HCT116 (cell line): ENCODE measurements around the gene MPV17. TPM values are rescaled to one million over a fixed set of nuclear protein-coding genes. Genes with fewer than 3 reads are reported as not detected.

Experiments
- ATAC-seq: fragments of 200-7000 bp; cut with Tn5 transposase; 2 replicates; pipeline ENCODE4 v1.9.1; 2020; ENCODE audit warnings: mild to moderate bottlenecking, moderate library complexity
- BruUV-seq: library from RNA; stranded (reverse); fragments of 400-500 nt; replicated peaks from 2 replicates; lab custom pipeline; 2021; lab: Mats Ljungman, UMichigan
- CTCF ChIA-PET: fragments of 300-600 bp; sonication (Branson Sonifier 250); formaldehyde crosslinking; loops from one replicate; lab custom pipeline; 2021; ENCODE audit warnings: antibody characterized with exemption; lab: Charles Lee
- POLR2A ChIA-PET: fragments of 300-600, 350-600 bp; sonication (Branson Sonifier 250); formaldehyde crosslinking; loops from one replicate; lab custom pipeline; 2021; ENCODE audit warnings: antibody characterized with exemption; lab: Charles Lee
- RAD21 ChIA-PET, 2 experiments: fragments of 300-600 bp; sonication (Branson Sonifier 250); formaldehyde crosslinking; loops; one replicate each; lab custom pipeline; 2023; ENCODE audit warnings: low total read pairs in 2 of 2; ENCODE audit not compliant: uncharacterized antibody in 2 of 2, unreplicated experiment in 2 of 2, low non-redundant PET in 1 of 2; lab: Charles Lee
- DNase-seq: peaks from one replicate; pipeline ENCODE4 v3.0.0-alpha.2; 2010; ENCODE audit warnings: low read depth, low spot score
- H2AFZ ChIP-seq: fragments of 200-600 bp; shearing (Covaris generic), sonication (generic); 2 replicates; pipeline ENCODE4 v1.6.1; 2017; ENCODE audit warnings: low read depth, mixed run types, mixed read lengths, antibody characterized with exemption, low read length; ENCODE audit not compliant: poor library complexity, severe bottlenecking
- H3K27ac ChIP-seq: 2 replicates; pipeline ENCODE4 v1.5.1; 2012; ENCODE audit warnings: low read depth, low read length
- H3K27me3 ChIP-seq: fragments of 200-600 bp; sonication (generic); 2 replicates; pipeline ENCODE4 v1.6.1; 2016; ENCODE audit warnings: mixed run types, low read length, mixed read lengths; ENCODE audit not compliant: insufficient read depth
- H3K36me3 ChIP-seq, 2 experiments: fragments of 200-500 bp in 1 of 2; fragments of 200-600 bp in 1 of 2; sonication (Bioruptor generic) in 1 of 2; sonication (generic) in 1 of 2; 2 replicates each; pipeline versions ENCODE4 v1.5.1 to v1.6.1; 2014 to 2016; ENCODE audit warnings: low read length in 2 of 2, inconsistent platforms in 1 of 2, mixed read lengths in 1 of 2, mixed run types in 1 of 2; ENCODE audit not compliant: insufficient read depth in 2 of 2, control insufficient read depth in 1 of 2
- H3K4me1 ChIP-seq, 2 experiments: fragments of 200-600 bp in 1 of 2; sonication (generic) in 1 of 2; 2 replicates each; pipeline versions ENCODE4 v1.5.1 to v1.6.1; 2012 to 2017; ENCODE audit warnings: low read length in 2 of 2, inconsistent platforms in 1 of 2, mild to moderate bottlenecking in 1 of 2, mixed read lengths in 1 of 2, mixed run types in 1 of 2, moderate library complexity in 1 of 2; ENCODE audit not compliant: insufficient read depth in 2 of 2, control insufficient read depth in 1 of 2
- H3K4me2 ChIP-seq: fragments of 200-600 bp; sonication (generic); 2 replicates; pipeline ENCODE4 v1.6.1; 2017; ENCODE audit warnings: mixed run types, low read length, mixed read lengths
- H3K4me3 ChIP-seq, 2 experiments: fragments of 200-600 bp in 1 of 2; sonication (generic) in 1 of 2; replicated peaks in 1 of 2; 2 replicates each; pipeline ENCODE4 v1.5.1; 2011 to 2016; ENCODE audit warnings: low read length in 2 of 2, control low read depth in 1 of 2, low read depth in 1 of 2, mild to moderate bottlenecking in 1 of 2, mixed read lengths in 1 of 2, mixed run types in 1 of 2
- H3K79me2 ChIP-seq: fragments of 200-600 bp; sonication (generic); 2 replicates; pipeline ENCODE4 v1.6.1; 2017; ENCODE audit warnings: mild to moderate bottlenecking, mixed run types, low read length, moderate library complexity, mixed read lengths; ENCODE audit not compliant: insufficient read depth
- H3K9ac ChIP-seq: fragments of 200-600 bp; sonication (generic); 2 replicates; pipeline ENCODE4 v1.6.1; 2016; ENCODE audit warnings: low read length, mixed read lengths
- H3K9me2 ChIP-seq: fragments of 200-600 bp; sonication (generic), shearing (Covaris generic); 2 replicates; pipeline ENCODE4 v1.6.1; 2017; ENCODE audit warnings: mixed run types, mild to moderate bottlenecking, moderate library complexity; ENCODE audit not compliant: insufficient read depth
- H3K9me3 ChIP-seq, 2 experiments: fragments of 200-500 bp in 1 of 2; fragments of 200-600 bp in 1 of 2; sonication (Bioruptor generic) in 1 of 2; sonication (generic) in 1 of 2; 2 replicates each; pipeline ENCODE4 v1.6.1; 2014 to 2017; ENCODE audit warnings: low read length in 2 of 2, mixed read lengths in 2 of 2, inconsistent platforms in 1 of 2, low read depth in 1 of 2, mild to moderate bottlenecking in 1 of 2, mixed run types in 1 of 2, moderate library complexity in 1 of 2; ENCODE audit not compliant: control insufficient read depth in 1 of 2, insufficient read depth in 1 of 2
- H4K20me1 ChIP-seq: fragments of 200-600 bp; sonication (generic), shearing (Covaris generic); 2 replicates; pipeline ENCODE4 v1.6.1; 2017; ENCODE audit warnings: mixed run types, mild to moderate bottlenecking, moderate library complexity; ENCODE audit not compliant: insufficient read depth
- ATF3 ChIP-seq: IDR thresholded peaks from 2 replicates; pipeline ENCODE4 v1.6.1; 2012
- ELF1 ChIP-seq: IDR thresholded peaks from 2 replicates; pipeline ENCODE4 v1.6.1; 2012; ENCODE audit warnings: low read depth, borderline replicate concordance
- FOSL1 ChIP-seq: IDR thresholded peaks from 2 replicates; pipeline ENCODE4 v1.6.1; 2012; ENCODE audit warnings: low read depth
- RAD21 ChIP-seq: IDR thresholded peaks from 2 replicates; pipeline ENCODE4 v1.6.1; 2012; ENCODE audit warnings: low read depth, mild to moderate bottlenecking
- SP1 ChIP-seq: IDR thresholded peaks from 2 replicates; pipeline ENCODE4 v1.6.1; 2012; ENCODE audit warnings: low read depth
- SRF ChIP-seq: IDR thresholded peaks from 2 replicates; pipeline ENCODE4 v1.6.1; 2012; ENCODE audit warnings: low read depth
- ZNF274 ChIP-seq: fragments of 200-500 bp; sonication (Bioruptor generic); IDR thresholded peaks from 2 replicates; pipeline ENCODE4 v1.6.1; 2014; ENCODE audit warnings: mild to moderate bottlenecking, low read depth, low read length, inconsistent platforms
- intact Hi-C: fragments of 100-400 bp; cut with micrococcal nuclease; formaldehyde crosslinking; loops from 2 replicates; pipeline ENCODE4 v1.10.0; 2022
- total RNA-seq: library from RNA; stranded (reverse); gene quantifications from one replicate; pipeline ENCODE4 v1.2.1, GENCODE V29; 2021; ENCODE audit not compliant: unreplicated experiment

Gene MPV17
- total RNA-seq, 1 experiment from 2014 or later, result 55.4 TPM

GRCh38 chr2:27363933-27364332 is 41.0 kb upstream of the MPV17 start:
- H2AFZ ChIP-seq, result no peak overlapping the region
- ChIA-PET RAD21 (no interaction called here), CTCF (no interaction called here), POLR2A (no interaction called here)
- BruUV-seq, result no TSS peak
- peaks cover 3 to 5% of the 10 kb centered on the region in 2 experiments; a peak in 2 of 4 replicates for H3K4me1 ChIP-seq
- H3K36me3 ChIP-seq, result peaks cover 20 to 32% of the 10 kb centered on the region in 2 experiments; a peak in 2 of 4 replicates
- intact Hi-C loops, result no loop called here
- H3K27me3 ChIP-seq, result no peaks in the 10 kb centered on the region
- no peak overlapping the region for H3K4me2 ChIP-seq
- H3K9ac ChIP-seq, result no peak overlapping the region
- no peak overlapping the region for H3K4me3 ChIP-seq
- H3K79me2 ChIP-seq, result peaks cover 15% of the 10 kb centered on the region; the same call in 1 of the 2 replicates
- no peaks in the 10 kb centered on the region for H4K20me1 ChIP-seq
- no peaks in the 10 kb centered on the region for H3K9me2 ChIP-seq
- no peak overlapping the region for H3K27ac ChIP-seq
- TF ChIP-seq SP1, result no peak
- no peak for DNase-seq
- ATAC-seq, result no peak
- H3K9me3 ChIP-seq, result no peaks in the 10 kb centered on the region

- Histone ChIP-seq H3K79me2 (peaks cover 15% of the 10 kb centered on the region), H3K27ac (no peak overlapping the region), H3K36me3 (peaks cover 14 to 24% of the 10 kb centered on the region in 2 experiments; a peak in 2 of 4 replicates), H3K9me2 (no peaks in the 10 kb centered on the region), H3K9ac (no peak overlapping the region), H4K20me1 (no peaks in the 10 kb centered on the region), H3K9me3 (no peaks in the 10 kb centered on the region), H3K27me3 (no peaks in the 10 kb centered on the region), H3K4me1 (peaks cover 2 to 6% of the 10 kb centered on the region in 2 experiments; a peak in 1 of 4 replicates), H3K4me2 (no peak overlapping the region), H2AFZ (no peak overlapping the region), H3K4me3 (no peak overlapping the region)
- no TSS peak for BruUV-seq
- POLR2A ChIA-PET, result interaction anchor here (0.7 kb wide), 1 partner anchor 101 kb away, joined by 3 read pairs; no protein-coding TSS in a partner anchor
- RAD21 ChIA-PET, result no interaction called here
- DNase-seq (no peak), ATAC-seq (no peak)
- CTCF ChIA-PET, result no interaction called here
- no peak for TF ChIP-seq RAD21
- no peak for TF ChIP-seq ELF1
- TF ChIP-seq SRF, result no peak
- peak; percentile 3; the same call in 1 of the 2 replicates for TF ChIP-seq FOSL1
- no peak for TF ChIP-seq ZNF274
- no peak for TF ChIP-seq ATF3
- TF ChIP-seq SP1, result no peak
- intact Hi-C loops, result no loop called here
Measured at GRCh38 chr2:27362678-27363420, 40.0 kb upstream of the MPV17 start.
